ENCODE measurements around the gene USF3. TPM values are rescaled to one million over a fixed set of nuclear protein-coding genes. Genes with fewer than 3 reads are reported as not detected.

The USF3 gene
- total and polyA plus RNA-seq, 2 of the 8 experiments (the other 6 are each of a cell fraction or from before 2014, with no cell fraction given): 9.6 to 18.5 TPM

GRCh38 chr3:113717818-113718217 lies 21.4 kb upstream of the USF3 start:
- Histone ChIP-seq H2AK5ac (ENCODE audit: low read depth, low read length) (no peak overlapping the region), H3K4ac (replicated peaks; ENCODE audit: insufficient read length, low read depth, low read length) (no peak overlapping the region), H3K23me2 (ENCODE audit: low read depth, low read length) (no peaks in the 10 kb centered on the region), H3K9ac (replicated peaks in 1 of 4; ENCODE audit: extremely low read depth in 1 of 4, low read depth in 3 of 4, low read length in 3 of 4) (no peak overlapping the region), H3K27me3 (replicated peaks in 1 of 4; ENCODE audit: control insufficient read depth in 3 of 4, extremely low read depth in 1 of 4, insufficient read depth in 3 of 4, low read length in 3 of 4) (no peaks in the 10 kb centered on the region), H3K4me2 (ENCODE audit: insufficient read depth in 1 of 2, low read depth in 2 of 2, low read length in 2 of 2) (no peak overlapping the region), H2AFZ (ENCODE audit: low read length) (no peak overlapping the region), H3K23ac (ENCODE audit: insufficient read length) (no peak overlapping the region), H3K14ac (ENCODE audit: insufficient read length) (no peak overlapping the region), H3K9me3 (ENCODE audit: insufficient read depth in 2 of 2, low read depth in 1 of 2, low read length in 1 of 2) (no peaks in the 10 kb centered on the region), H2BK120ac (replicated peaks; ENCODE audit: low read depth, low read length) (no peak overlapping the region), H4K91ac (replicated peaks; ENCODE audit: insufficient read length, low read length) (no peak overlapping the region), H2BK5ac (ENCODE audit: low read depth, low read length) (no peak overlapping the region), H3K36me3 (ENCODE audit: control insufficient read depth in 2 of 4, insufficient read depth in 4 of 4, low read length in 3 of 4) (peaks cover 0 to 55% (median 22%) of the 10 kb centered on the region in 4 experiments; a peak in 6 of 8 replicates), H4K20me1 (replicated peaks in 1 of 2; ENCODE audit: control insufficient read depth in 1 of 2, insufficient read depth in 2 of 2, low read length in 2 of 2) (no peaks in the 10 kb centered on the region), H3K27ac (ENCODE audit: low read depth, low read length) (no peak overlapping the region), H3K56ac (replicated peaks; ENCODE audit: insufficient read length, low read depth, low read length) (no peak overlapping the region), H3K18ac (ENCODE audit: extremely low read depth, low read length) (no peak overlapping the region), H4K8ac (ENCODE audit: extremely low read depth, insufficient read depth, low read length) (no peak overlapping the region), H3K79me2 (ENCODE audit: control insufficient read depth in 1 of 2, insufficient read depth in 2 of 2, low read length in 2 of 2) (no peaks in the 10 kb centered on the region), H2BK15ac (ENCODE audit: low read length) (no peak overlapping the region), H3K4me1 (replicated peaks in 1 of 4; ENCODE audit: control insufficient read depth in 3 of 4, insufficient read depth in 4 of 4, low read length in 3 of 4) (no peaks in the 10 kb centered on the region), H4K5ac (ENCODE audit: insufficient read length, low read depth, low read length) (no peak overlapping the region), H2BK20ac (ENCODE audit: low read length) (no peak overlapping the region), H3K4me3 (ENCODE audit: extremely low read depth in 1 of 4, insufficient read depth in 2 of 4, low read depth in 3 of 4, low read length in 4 of 4) (no peak overlapping the region), H3K79me1 (ENCODE audit: low read depth, low read length) (no peaks in the 10 kb centered on the region), H2BK12ac (ENCODE audit: low read depth, low read length) (no peak overlapping the region)
- CTCF ChIA-PET (ENCODE audit: partially characterized antibody): interaction anchor here (2.4 kb wide), 1 partner anchor 10 kb away, joined by 10 read pairs; no protein-coding TSS in a partner anchor
- WGBS, 2 experiments (ENCODE audit: extremely low coverage in 1 of 2, insufficient coverage in 1 of 2, insufficient read length in 1 of 2, insufficient replicate concordance in 2 of 2, low coverage in 1 of 2, low lambda C conversion rate in 2 of 2, missing lambda C conversion rate in 1 of 2): 90% methylated on average over 3 of the region's 3 CpGs; no CpG with 5 or more reads in 1 of the 2 experiments
- TF ChIP-seq KDM5A (IDR thresholded peaks at IDR 0.05; ENCODE audit: low read length): no peak
- no peak for TF ChIP-seq EZH2 (IDR thresholded peaks at IDR 0.05; ENCODE audit: low read depth, low read length, severe bottlenecking)
- TF ChIP-seq TAF7 (optimal IDR thresholded peaks at IDR 0.05; ENCODE audit: borderline replicate concordance, low read depth, low read length): no peak
- no peak for TF ChIP-seq BRCA1 (IDR thresholded peaks at IDR 0.05; ENCODE audit: low read depth, low read length)
- no peak for TF ChIP-seq HDAC6 (IDR thresholded peaks at IDR 0.05; ENCODE audit: low read depth, low read length)
- no peak for TF ChIP-seq SIRT6 (IDR thresholded peaks at IDR 0.05; ENCODE audit: low read length)
- no peak for TF ChIP-seq CTCF (IDR thresholded peaks at IDR 0.05; ENCODE audit: control extremely low read depth in 1 of 3, insufficient read depth in 1 of 3, low read depth in 1 of 3, low read length in 3 of 3)
- POLR2A ChIA-PET (ENCODE audit: partially characterized antibody): interaction anchor here (1.2 to 1.3 kb wide), 3 partner anchors 9 to 18 kb away, joined by 3 to 4 read pairs (median 3); no protein-coding TSS in a partner anchor
- FAIRE-seq (no peak), DNase-seq (ENCODE audit: low read depth in 1 of 2, low spot score in 2 of 2) (no peak)

All from H1 (cell line).